Smooth muscle cell of the brain vasculature (primary cell): ENCODE results near the gene INPP5D.
"Not testable (repeated sequence)": the region's sequence is repeated elsewhere in the genome, so short reads cannot be mapped to it uniquely, and the experiment has no call there.

ENCODE experiments used
- DNase-seq: peaks from one replicate; pipeline ENCODE4 v3.0.0-alpha.2; 2012; ENCODE audit warnings: low read depth, low spot score

The INPP5D gene

GRCh38 chr2:233141901-233142300 lies 81.8 kb downstream of the INPP5D start:
- DNase-seq, result no peak

- DNase-seq, result no peak
Measured at GRCh38 chr2:233142355-233142897, 82.3 kb downstream of the INPP5D start.

GRCh38 chr2:233143700-233144331 lies 83.7 kb downstream of the INPP5D start:
- DNase-seq, result no peak

GRCh38 chr2:233145726-233146125 lies 85.6 kb downstream of the INPP5D start:
- no peak for DNase-seq

- no peak for DNase-seq
Measured at GRCh38 chr2:233146194-233146593, 86.1 kb downstream of the INPP5D start.

- no peak for DNase-seq
Measured at GRCh38 chr2:233147136-233147828, 87.1 kb downstream of the INPP5D start.

- no peak for DNase-seq
Measured at GRCh38 chr2:233147829-233148167, 87.7 kb downstream of the INPP5D start.

- no peak for DNase-seq
Measured at GRCh38 chr2:233148354-233148753, 88.2 kb downstream of the INPP5D start.

GRCh38 chr2:233152541-233152940 lies 92.4 kb downstream of the INPP5D start:
- no peak for DNase-seq

GRCh38 chr2:233153146-233153798 lies 93.1 kb downstream of the INPP5D start:
- DNase-seq, result no peak

GRCh38 chr2:233156001-233156400 lies 95.9 kb downstream of the INPP5D start:
- DNase-seq, result no peak

- DNase-seq, result not testable (repeated sequence)
Measured at GRCh38 chr2:233156461-233156860, 96.3 kb downstream of the INPP5D start.

GRCh38 chr2:233161730-233162129 lies 101.6 kb downstream of the INPP5D start:
- no peak for DNase-seq

GRCh38 chr2:233162770-233163169 lies 102.6 kb downstream of the INPP5D start:
- no peak for DNase-seq

GRCh38 chr2:233163486-233164103 lies 103.5 kb downstream of the INPP5D start:
- peak; percentile 79 for DNase-seq

GRCh38 chr2:233164128-233164635 lies 104.0 kb downstream of the INPP5D start:
- no peak for DNase-seq

- DNase-seq, result no peak
Measured at GRCh38 chr2:233164967-233165366, 104.8 kb downstream of the INPP5D start.

- no peak for DNase-seq
Measured at GRCh38 chr2:233165543-233165894, 105.4 kb downstream of the INPP5D start.

- DNase-seq, result peak; percentile 35
Measured at GRCh38 chr2:233165895-233166661, 105.9 kb downstream of the INPP5D start.

- DNase-seq, result no peak
Measured at GRCh38 chr2:233168445-233168844, 108.3 kb downstream of the INPP5D start.

- no peak for DNase-seq
Measured at GRCh38 chr2:233168919-233169318, 108.8 kb downstream of the INPP5D start.
